NCI-H345 treated with DMSO at 0.1 percent for 48 hours (cell line): ENCODE data around the gene OR1K1.
"Not testable (repeated sequence)": the region's sequence is repeated elsewhere in the genome, so short reads cannot be mapped to it uniquely, and the experiment has no call there.

Experiments
- DNase-seq: peaks from one replicate; lab custom pipeline; 2025; ENCODE audit not compliant: unreplicated experiment; lab: John Stamatoyannopoulos, UW

OR1K1 gene

GRCh38 chr9:122810306-122810946, 10.5 kb downstream of the OR1K1 start:
- DNase-seq: peak; percentile 88

DNA sequence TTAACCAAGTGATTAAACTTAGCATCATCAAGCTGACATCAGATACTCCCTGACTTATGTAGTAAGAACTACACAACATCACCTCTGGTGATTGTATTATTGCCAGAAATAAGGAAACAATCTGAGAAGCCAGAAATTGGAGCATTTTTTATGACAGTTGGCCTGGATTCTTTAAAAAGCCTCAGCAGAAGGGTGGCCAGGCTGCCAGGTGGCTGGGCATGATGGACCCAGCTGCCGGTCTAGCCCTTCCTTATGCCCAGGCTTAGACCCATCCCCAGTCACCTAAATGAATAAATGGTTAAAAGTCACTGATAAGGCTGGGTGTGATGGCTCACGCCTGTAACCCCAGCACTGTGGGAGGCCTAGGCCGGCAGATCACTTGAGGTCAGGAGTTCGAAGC, 12.8 kb downstream of the OR1K1 start:
- no peak for DNase-seq

DNA sequence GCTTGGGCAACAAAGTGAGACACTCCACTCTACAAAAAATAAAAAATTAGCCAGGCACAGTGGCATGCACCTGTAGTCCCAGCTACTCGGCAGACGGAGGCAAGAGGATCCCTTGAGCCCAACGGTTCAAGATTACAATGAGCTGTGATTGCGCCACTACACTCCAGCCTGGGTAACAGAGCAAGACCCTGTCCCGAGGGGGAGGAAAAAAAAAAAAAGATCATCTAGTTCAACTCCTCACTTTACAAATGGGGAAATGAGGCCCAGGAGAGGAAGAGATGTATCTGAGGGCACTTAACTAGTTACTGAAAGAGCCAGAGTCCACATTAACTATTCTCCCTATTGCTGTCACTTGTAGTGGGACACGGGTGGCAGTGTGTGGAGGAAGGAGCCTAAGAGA, 14.6 kb downstream of the OR1K1 start:
- no peak for DNase-seq

DNA sequence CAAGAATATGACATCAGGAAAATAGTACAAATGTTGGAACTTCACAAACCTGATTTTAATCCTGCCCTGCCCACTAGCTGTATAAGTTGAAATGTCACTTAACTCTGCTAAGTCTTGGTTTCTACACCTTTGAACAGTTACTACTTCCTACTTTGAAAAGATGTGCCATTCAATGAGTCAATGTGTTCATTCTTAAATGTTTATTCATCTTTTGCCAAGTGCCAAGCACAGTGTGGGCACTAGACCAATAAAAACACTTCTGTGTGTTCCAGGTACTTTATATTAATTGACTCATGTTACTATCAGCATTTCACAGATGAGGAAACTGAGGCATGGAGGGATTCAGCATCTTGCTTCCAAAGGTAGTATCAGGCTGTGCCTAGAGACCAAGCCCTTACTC, 15.6 kb downstream of the OR1K1 start:
- no peak for DNase-seq

DNA sequence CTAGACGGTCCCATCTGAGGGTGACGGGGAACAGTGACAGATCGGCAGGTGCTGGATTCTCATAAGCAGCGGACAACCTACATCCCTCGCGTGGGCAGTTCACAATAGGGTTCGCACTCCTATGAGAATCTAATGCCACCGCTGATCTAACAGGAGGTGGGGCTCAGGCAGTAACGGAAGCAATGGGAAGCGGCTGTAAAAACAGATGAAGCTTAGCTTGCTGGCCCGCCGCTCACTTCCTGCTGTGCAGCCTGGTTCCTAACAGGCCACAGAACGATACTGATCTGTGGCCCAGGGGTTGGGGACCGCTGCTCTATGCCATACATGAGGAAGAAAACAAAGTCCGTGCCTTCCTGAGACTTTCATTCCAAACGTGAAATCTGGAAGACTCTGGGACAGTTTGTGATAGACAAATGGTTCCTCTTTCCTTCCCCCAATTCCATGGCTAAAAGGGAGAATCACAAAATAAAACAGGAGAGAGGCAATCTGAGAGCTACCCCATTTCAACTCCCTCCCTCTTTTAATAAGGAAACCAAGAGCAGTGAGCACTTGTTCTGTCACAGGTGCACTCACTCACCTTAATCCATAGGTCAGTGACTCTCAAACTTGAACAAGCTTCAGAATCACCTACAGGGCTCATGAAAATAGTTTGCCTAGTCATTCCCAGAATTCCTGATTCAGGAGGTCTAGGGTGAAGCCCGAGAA, 16.4 kb downstream of the OR1K1 start:
- no peak for DNase-seq

- DNase-seq: no peak
Observed at GRCh38 chr9:122819326-122819725, 19.4 kb downstream of the OR1K1 start.

DNA sequence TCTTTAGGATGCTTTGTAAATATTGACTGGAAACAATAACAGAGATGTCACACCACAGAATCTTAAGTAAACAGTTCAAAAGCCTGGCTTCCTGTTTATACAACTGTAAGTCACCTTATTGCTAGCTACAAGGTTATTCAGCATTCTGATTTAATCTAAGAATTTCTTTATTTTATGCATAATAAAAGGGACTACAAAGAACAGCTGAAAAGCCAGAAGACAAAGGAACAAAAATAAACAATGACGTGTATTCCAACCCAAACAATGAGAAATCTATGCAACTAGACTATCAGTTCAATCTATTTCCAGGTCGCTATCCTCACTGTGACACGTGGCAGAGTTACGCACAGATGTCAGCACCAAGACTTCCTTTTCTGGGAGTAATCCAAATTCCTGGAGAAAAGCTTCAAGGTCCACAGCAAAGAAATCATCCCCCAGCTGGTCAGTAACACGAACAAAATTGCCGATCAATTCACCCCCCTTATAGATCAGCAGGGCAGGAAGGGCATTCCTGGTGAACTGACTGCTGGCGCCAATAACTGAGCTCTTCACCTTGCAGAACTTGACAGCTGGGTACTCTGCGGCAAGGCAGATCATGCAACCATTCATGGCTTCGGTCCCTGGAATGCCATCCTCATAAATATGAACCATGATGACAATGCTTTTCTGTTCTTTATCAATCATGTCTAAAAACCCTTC, 20.0 kb downstream of the OR1K1 start:
- no peak for DNase-seq

DNA sequence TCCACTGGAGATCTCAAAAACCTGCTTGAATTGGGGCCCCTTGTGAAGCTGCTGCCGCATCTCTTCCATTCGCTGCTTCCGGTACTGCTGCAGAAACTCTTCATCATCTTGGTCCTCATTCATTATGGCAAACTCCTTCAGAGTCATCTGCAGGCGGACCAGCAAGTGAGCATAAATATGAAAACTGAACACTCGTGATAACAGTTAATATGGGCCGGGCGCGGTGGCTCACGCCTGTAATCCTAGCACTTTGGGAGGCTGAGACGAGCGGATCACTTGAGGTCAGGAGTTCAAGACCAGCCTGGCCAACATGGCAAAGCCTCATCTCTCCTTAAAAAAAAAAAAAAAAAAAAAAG, 20.5 kb downstream of the OR1K1 start:
- no peak for DNase-seq

- no peak for DNase-seq
Observed at GRCh38 chr9:122821278-122821943, 21.5 kb downstream of the OR1K1 start.

GRCh38 chr9:122822056-122822455, 22.1 kb downstream of the OR1K1 start:
- no peak for DNase-seq

GRCh38 chr9:122822938-122823337, 23.0 kb downstream of the OR1K1 start:
- DNase-seq: no peak

DNA sequence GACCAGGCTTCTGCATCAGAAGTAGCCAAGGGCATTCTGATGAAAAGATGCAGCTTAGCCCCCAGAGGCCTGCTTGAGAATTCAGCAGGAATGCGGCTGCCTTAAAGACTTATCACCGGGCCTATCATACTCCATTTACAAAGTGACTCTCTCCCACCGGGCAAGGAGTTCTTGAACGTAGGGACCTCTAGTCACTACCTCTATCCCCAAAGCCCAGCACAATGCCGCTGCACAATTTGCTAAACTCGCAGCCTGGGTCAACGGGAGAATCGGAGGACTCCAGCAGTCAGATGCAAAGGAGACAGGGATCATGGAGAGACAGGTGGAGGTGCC, 27.8 kb downstream of the OR1K1 start:
- DNase-seq: no peak

DNA sequence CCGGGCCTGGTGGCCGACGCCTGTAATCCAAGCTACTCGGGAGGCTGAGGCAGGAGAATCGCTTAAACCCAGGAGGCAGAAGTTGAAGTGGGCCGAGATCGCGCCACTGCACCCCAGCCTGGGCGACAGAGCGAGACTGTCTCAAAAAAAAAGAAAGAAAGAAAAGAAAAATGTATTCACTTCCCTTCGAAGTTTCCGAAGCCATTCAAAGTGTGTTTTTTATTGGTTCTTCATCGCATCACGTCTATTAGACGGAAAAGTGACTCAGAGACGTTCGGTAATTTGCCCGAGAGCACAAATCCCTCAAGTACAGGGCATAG, 29.0 kb downstream of the OR1K1 start:
- DNase-seq: not testable (repeated sequence)

- DNase-seq: no peak
Observed at GRCh38 chr9:122832194-122832593, 32.3 kb downstream of the OR1K1 start.

DNA sequence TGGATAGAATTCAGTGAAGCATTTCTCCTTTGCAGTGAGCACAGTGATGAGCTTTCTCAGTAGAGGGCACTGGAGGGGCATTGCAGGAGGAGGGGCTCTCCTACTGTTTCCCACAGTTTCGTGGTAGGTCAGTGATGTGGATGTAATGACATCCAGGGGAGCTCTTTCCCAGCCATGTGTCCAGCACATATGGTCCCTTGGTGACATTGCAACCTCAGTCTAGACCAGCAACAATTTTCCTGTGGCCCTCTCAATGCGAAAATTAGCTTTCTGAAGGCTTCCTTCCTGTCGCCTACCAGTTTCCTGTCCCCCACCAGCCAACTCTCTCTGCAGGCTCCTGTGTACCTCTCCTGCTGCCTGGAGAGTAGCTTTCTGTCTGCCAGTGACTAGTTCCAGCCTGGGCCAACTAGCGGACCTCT, 35.4 kb downstream of the OR1K1 start:
- no peak for DNase-seq

- DNase-seq: no peak
Observed at GRCh38 chr9:122837266-122837850, 37.4 kb downstream of the OR1K1 start.

- DNase-seq: not testable (repeated sequence)
Observed at GRCh38 chr9:122838441-122838840, 38.5 kb downstream of the OR1K1 start.

DNA sequence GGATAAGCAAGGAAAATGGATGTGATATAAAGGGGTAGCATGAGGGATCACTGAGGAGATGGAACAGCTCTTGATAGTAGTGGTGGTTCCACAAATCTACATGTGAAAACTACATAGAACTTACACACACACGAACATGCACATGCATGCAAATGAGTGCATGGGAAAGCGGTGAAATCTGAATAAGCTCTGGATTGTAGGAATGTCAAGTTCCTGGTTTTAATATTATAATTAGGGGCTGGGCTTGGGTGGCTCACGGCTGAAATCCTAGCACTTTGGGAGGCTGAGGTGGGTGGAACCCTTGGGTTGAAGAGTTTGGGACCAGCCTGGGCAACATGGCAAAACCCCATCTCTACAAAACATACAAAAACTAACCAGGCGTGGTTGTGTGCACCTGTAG, 41.6 kb downstream of the OR1K1 start:
- no peak for DNase-seq

DNA sequence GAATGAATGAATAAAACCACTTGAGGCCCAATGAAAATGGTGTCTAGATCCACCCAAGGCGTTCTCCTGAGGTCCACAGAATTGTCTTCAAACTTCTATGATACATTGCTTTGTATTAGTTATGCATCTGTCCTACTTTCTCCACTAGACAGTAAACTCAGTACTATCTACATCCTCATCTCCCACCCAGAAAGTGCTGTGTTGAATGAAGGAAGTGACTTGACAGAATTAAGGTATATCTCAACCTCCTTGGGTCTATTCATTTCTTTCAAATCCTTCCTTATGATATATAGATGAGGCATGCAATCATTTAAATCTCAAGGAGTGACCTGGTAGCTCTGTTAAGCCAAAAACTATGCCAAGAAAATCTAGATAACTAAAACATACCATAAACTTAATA, 44.2 kb downstream of the OR1K1 start:
- no peak for DNase-seq

DNA sequence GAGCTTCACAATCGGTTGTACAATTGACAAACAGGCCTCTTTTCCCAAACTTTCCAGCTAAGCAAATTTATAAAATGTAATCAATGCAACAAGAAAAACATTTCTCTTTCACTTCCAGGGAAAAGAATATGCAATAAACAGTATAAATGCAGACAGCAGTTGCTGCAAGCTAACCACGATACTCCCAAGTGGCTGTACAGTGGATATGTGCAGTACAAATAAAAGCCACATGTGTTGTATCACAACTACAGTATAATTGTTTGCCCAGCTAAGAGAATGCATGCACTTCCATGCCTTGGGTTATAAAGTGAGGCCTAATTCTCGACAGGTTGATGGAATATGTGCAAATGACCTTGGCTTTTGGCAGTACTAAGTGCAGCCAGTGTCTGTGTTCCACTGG, 45.2 kb downstream of the OR1K1 start:
- no peak for DNase-seq

DNA sequence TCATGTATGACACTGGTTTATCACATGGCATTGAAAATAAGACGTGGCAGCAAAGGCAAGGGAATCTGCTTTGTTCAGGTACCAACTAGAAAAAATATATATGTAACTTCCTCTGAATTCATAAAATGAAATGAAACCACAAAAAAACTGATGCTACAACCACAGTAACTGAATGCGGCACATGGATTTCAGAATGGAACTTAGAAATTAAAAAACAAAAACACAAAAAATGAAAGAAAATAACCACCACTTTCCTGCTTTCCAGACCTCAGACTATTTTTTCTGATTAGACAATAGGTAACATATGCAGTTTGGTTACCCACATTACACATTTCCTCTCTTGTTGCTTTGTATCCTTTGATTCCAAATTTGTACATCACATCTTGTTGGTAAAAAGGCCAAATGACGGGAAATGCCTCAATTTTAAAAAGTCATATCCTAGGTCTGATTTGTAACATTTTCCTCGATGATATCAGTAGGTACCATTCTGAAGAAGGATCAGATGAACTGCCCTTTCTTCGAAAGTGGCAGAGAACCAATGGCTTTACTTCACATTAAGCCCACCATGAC, 46.5 kb downstream of the OR1K1 start:
- no peak for DNase-seq
